OCI-LY7 (cell line): ENCODE data around the gene ENOX2.

Source experiments
- EZH2phosphoT487 ChIP-seq: fragments of 200-600 bp; sonication (generic); IDR thresholded peaks from 2 replicates; pipeline ENCODE4 v1.6.1; 2018; ENCODE audit warnings: low read depth, borderline replicate concordance, mild to moderate bottlenecking, mixed run types, antibody characterized with exemption, low read length, moderate library complexity, mixed read lengths
- TF ChIP-seq, protein P1 (sequence below): fragments of 200-600 bp; sonication (generic); conservative IDR thresholded peaks from 2 replicates; pipeline ENCODE4 v1.5.1; 2014; ENCODE audit warnings: mild to moderate bottlenecking, antibody characterized with exemption, low read length, moderate library complexity, mixed read lengths

DNA sequence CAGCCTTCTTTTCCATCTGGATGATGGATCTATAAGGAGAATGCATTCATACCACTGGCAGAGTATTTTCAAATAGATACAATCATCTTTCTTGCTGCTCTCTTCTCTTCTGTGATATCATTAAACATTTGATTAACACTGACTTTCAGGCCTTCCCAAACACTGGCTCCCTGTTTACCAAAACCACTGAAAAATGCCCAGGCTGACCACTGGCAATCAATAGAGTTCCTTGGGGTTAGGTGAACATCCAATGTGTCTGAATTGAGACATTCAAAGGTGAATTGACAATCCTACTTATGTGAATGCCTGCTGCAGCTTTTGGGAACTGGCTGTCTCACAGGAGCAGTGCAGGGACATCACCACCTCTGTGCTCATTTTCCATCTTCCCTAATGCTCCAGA is 168.3 kb downstream of the ENOX2 start:
- TF ChIP-seq, protein P1, sequence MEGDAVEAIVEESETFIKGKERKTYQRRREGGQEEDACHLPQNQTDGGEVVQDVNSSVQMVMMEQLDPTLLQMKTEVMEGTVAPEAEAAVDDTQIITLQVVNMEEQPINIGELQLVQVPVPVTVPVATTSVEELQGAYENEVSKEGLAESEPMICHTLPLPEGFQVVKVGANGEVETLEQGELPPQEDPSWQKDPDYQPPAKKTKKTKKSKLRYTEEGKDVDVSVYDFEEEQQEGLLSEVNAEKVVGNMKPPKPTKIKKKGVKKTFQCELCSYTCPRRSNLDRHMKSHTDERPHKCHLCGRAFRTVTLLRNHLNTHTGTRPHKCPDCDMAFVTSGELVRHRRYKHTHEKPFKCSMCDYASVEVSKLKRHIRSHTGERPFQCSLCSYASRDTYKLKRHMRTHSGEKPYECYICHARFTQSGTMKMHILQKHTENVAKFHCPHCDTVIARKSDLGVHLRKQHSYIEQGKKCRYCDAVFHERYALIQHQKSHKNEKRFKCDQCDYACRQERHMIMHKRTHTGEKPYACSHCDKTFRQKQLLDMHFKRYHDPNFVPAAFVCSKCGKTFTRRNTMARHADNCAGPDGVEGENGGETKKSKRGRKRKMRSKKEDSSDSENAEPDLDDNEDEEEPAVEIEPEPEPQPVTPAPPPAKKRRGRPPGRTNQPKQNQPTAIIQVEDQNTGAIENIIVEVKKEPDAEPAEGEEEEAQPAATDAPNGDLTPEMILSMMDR: no peak
- TF ChIP-seq EZH2phosphoT487: no peak
